WTC11 (cell line): ENCODE results near the gene ARHGAP19. TPM values are rescaled to one million over a fixed set of nuclear protein-coding genes. Genes with fewer than 3 reads are reported as not detected.
A peak's percentile ranks its signal among the peaks of the same experiment; 100 is the strongest.

Experiments
- ATAC-seq: fragments of 200-7000 bp; cut with Tn5 transposase; 2 replicates; pipeline ENCODE4 v1.10.0; 2021; ENCODE audit warnings: mild to moderate bottlenecking, moderate library complexity
- CTCF ChIA-PET: fragments of 300-600 bp; sonication (Branson Sonifier 250); formaldehyde crosslinking; loops from one replicate; lab custom pipeline; 2021; ENCODE audit warnings: antibody characterized with exemption; lab: Charles Lee
- POLR2A ChIA-PET: fragments of 350-600 bp; sonication (Branson Sonifier 250); formaldehyde crosslinking; loops from one replicate; lab custom pipeline; 2021; ENCODE audit warnings: antibody characterized with exemption; lab: Charles Lee
- DNase-seq: peaks from one replicate; pipeline ENCODE4 v3.0.0; 2021; ENCODE audit warnings: low spot score
- H3K27ac Mint-ChIP-seq: 2 replicates; pipeline ENCODE4 v1.8.0; 2021; ENCODE audit warnings: mixed read lengths
- H3K27me3 Mint-ChIP-seq: 2 replicates; pipeline ENCODE4 v1.8.0; 2021; ENCODE audit warnings: low read depth, mild to moderate bottlenecking, moderate library complexity, mixed read lengths
- H3K36me3 Mint-ChIP-seq: 2 replicates; pipeline ENCODE4 v1.8.0; 2021; ENCODE audit warnings: mixed read lengths
- H3K4me1 Mint-ChIP-seq: 2 replicates; pipeline ENCODE4 v1.8.0; 2022; ENCODE audit warnings: mixed read lengths
- H3K4me3 Mint-ChIP-seq: 2 replicates; pipeline ENCODE4 v1.8.0; 2021; ENCODE audit warnings: mild to moderate bottlenecking, moderate library complexity, mixed read lengths
- H3K9me3 Mint-ChIP-seq: 2 replicates; pipeline ENCODE4 v1.8.0; 2021; ENCODE audit warnings: mixed read lengths
- AFF4 ChIP-seq: sonication (generic); formaldehyde crosslinking; IDR thresholded peaks from 2 replicates; pipeline ENCODE4 v1.8.1; 2023; ENCODE audit warnings: mild to moderate bottlenecking, missing genetic modification reagents, borderline replicate concordance
- AR ChIP-seq: fragments of 250-450 bp; sonication (Bioruptor Pico); IDR thresholded peaks from 2 replicates; pipeline ENCODE4 v1.9.0; 2021; ENCODE audit warnings: mild to moderate bottlenecking
- GABPB1 ChIP-seq: sonication (generic); formaldehyde crosslinking; IDR thresholded peaks from 2 replicates; pipeline ENCODE4 v1.8.1; 2023; ENCODE audit warnings: mild to moderate bottlenecking, missing genetic modification reagents
- GTF2I ChIP-seq: fragments of 250-450 bp; sonication (Bioruptor Pico); conservative IDR thresholded peaks from 2 replicates; pipeline ENCODE4 v1.4.0; 2021; ENCODE audit warnings: mild to moderate bottlenecking
- HMGXB4 ChIP-seq: sonication (generic); formaldehyde crosslinking; IDR thresholded peaks from 2 replicates; pipeline ENCODE4 v1.8.1; 2023; ENCODE audit warnings: mild to moderate bottlenecking, moderate library complexity, missing genetic modification reagents
- NR3C1 ChIP-seq: sonication (generic); formaldehyde crosslinking; conservative IDR thresholded peaks from 2 replicates; pipeline ENCODE4 v1.8.1; 2023; ENCODE audit warnings: low read depth, mild to moderate bottlenecking, missing genetic modification reagents
- RELA ChIP-seq: sonication (generic); formaldehyde crosslinking; IDR thresholded peaks from 2 replicates; pipeline ENCODE4 v1.8.1; 2022; ENCODE audit warnings: missing genetic modification reagents, mild to moderate bottlenecking, borderline replicate concordance
- SMAD4 ChIP-seq: sonication (generic); formaldehyde crosslinking; IDR thresholded peaks from 2 replicates; pipeline ENCODE4 v1.8.0; 2022; ENCODE audit warnings: mild to moderate bottlenecking, missing genetic modification reagents
- SP1 ChIP-seq: sonication (generic); formaldehyde crosslinking; conservative IDR thresholded peaks from 2 replicates; pipeline ENCODE4 v1.8.1; 2022; ENCODE audit warnings: missing genetic modification reagents
- USF2 ChIP-seq: sonication (generic); formaldehyde crosslinking; IDR thresholded peaks from 2 replicates; pipeline ENCODE4 v1.8.1; 2023; ENCODE audit warnings: mild to moderate bottlenecking, missing genetic modification reagents, moderate library complexity
- ZNF219 ChIP-seq: sonication (generic); formaldehyde crosslinking; IDR thresholded peaks from 2 replicates; pipeline ENCODE4 v1.8.0; 2023; ENCODE audit warnings: missing genetic modification reagents, mild to moderate bottlenecking, borderline replicate concordance
- ZNF232 ChIP-seq: sonication (generic); formaldehyde crosslinking; IDR thresholded peaks from 2 replicates; pipeline ENCODE4 v1.8.0; 2022; ENCODE audit warnings: mild to moderate bottlenecking, missing genetic modification reagents
- total RNA-seq: library from RNA; stranded (reverse); gene quantifications from 3 replicates; pipeline ENCODE4 v1.2.3, GENCODE V29; 2021

The ARHGAP19 gene
- total RNA-seq, 1 experiment from 2014 or later, result 42.2 TPM

GRCh38 chr10:97280783-97281182 is 11.7 kb downstream of the ARHGAP19 start:
- 0 out of 2 replicates have a peak overlapping the region, but pooled peaks have one; percentile 33 for H3K27ac Mint-ChIP-seq
- DNase-seq (no peak), ATAC-seq (no peak)
- H3K4me3 Mint-ChIP-seq, result no peak overlapping the region
- ChIA-PET POLR2A (no interaction called here), CTCF (no interaction called here)
- TF ChIP-seq SMAD4 (CRISPR knock-in tag) (no peak), AFF4 (CRISPR knock-in tag) (no peak), USF2 (CRISPR knock-in tag) (no peak), ZNF219 (no peak), SP1 (no peak)
- H3K27me3 Mint-ChIP-seq, result no peaks in the 10 kb centered on the region
- 0 out of 2 replicates have a peak, but pooled peaks cover 4% of the 10 kb centered on the region for H3K4me1 Mint-ChIP-seq
- no peaks in the 10 kb centered on the region for H3K36me3 Mint-ChIP-seq
- H3K9me3 Mint-ChIP-seq, result no peaks in the 10 kb centered on the region

GRCh38 chr10:97279121-97279815 is 13.2 kb downstream of the ARHGAP19 start:
- Mint-ChIP-seq H3K27me3 (no peaks in the 10 kb centered on the region), H3K36me3 (no peaks in the 10 kb centered on the region), H3K27ac (peak overlapping the region; percentile 89), H3K9me3 (no peaks in the 10 kb centered on the region), H3K4me3 (no peak overlapping the region), H3K4me1 (0 out of 2 replicates have a peak, but pooled peaks cover 4% of the 10 kb centered on the region)
- TF ChIP-seq ZNF232 (no peak), GABPB1 (peak; percentile 79), RELA (no peak), AR (CRISPR knock-in tag) (no peak), GTF2I (CRISPR knock-in tag) (no peak), NR3C1 (CRISPR knock-in tag) (no peak), HMGXB4 (CRISPR knock-in tag) (no peak)
- ATAC-seq, result no peak
- CTCF ChIA-PET, result interaction anchor here (0.6 to 2.7 kb wide), 23 partner anchors 9 to 638 kb away, joined by 3 to 31 read pairs (median 4); partner anchors contain the start of genes ARHGAP19 and RRP12
- DNase-seq, result no peak
- POLR2A ChIA-PET, result no interaction called here
